GM10847 (cell line): ENCODE measurements around the gene CA10.

ENCODE experiments used
- POLR2A ChIP-seq: IDR thresholded peaks from 2 replicates; pipeline ENCODE4 v1.6.1; 2011; ENCODE audit not compliant: insufficient read length; ENCODE audit errors: extremely low read depth

CA10 gene

DNA sequence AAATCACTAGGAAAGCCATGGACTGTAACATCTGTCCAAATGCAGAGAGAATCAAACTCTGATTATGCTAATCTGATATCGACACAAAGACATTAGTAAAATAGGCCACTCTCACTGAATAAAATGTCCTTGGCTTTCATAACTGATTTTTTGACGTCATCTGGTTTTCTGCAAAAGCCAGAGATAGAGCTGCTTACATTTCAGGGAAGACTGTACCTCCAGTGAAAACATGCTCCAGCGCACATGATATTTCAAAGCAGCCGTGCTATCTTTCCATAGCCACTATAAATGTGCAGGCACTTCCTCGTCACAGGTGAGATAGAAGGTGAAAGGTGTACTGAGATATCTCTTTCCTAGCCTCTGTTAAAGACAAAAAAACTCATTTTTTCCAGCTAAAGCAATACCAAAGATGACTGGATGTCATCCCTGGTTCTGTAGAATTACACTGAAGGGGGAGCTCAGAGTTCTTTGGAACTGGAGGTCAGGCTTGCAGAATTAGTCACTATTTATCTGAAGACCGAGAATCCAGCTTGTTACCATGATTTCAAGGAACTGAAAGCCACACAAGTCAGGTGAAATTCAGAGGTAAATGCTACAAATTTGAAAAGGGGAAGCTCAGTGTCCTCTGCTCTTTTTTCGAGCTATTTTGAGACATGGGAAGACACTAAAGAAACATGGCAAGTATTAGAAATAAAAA is 249.5 kb downstream of the CA10 start:
- no peak for TF ChIP-seq POLR2A

DNA sequence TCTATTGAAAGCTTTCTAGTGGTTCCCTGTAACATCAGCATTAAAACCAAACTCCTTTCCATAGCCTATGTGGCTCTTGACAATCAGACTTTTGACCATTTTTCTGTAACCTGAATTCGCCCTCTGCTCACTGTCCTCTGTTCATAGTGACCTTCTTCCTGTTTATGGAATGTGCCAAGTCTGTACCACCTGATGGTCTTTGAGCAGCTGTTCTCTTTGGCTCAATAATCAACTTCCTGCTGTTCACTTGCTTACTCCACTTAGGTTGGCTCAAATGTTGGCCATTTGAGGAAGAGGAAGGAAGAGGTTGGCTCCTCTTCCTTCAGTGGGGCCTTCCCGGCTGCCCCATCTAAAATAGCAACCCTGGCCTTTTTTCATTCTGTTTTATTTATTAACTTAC is 251.5 kb downstream of the CA10 start:
- TF ChIP-seq POLR2A = no peak

DNA sequence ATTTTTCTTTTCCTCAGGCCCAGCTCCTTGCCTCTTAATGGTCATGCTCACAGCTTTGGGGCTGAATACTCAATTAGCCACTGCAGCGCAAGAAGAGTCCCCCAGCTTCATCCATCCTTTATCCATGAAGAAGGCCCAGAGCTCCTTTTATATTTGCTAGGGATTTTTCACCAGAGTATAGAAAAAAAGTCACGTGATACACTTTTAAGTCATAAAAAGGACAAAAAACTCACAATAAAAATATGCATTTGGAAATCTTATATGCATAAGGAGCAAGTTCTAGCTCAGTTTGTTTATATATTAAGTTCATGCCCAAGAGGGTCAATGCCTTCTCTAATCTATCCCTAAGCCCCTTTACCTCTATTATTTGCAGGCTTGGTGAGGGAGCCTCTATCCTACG is 254.1 kb downstream of the CA10 start:
- no peak for TF ChIP-seq POLR2A

DNA sequence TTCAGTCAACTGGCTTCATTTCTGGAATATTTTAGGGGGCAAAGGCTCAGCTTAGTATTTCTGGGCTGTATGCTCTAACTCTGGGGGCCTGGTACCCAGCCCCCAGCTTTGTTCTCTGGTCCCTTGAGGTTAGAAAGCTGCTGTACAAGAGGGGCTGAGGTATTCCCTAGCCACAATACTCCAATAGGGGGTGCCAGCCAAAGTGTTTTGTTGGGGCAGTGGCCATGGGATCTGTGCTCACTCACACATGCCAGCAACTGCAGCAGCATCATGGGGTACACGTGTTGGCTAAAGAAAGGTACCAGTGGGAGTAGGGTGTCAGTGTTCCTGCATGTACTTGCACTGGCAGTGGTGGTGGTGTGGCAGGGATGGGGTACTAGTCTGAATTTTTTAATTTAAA is 257.3 kb downstream of the CA10 start:
- no peak for TF ChIP-seq POLR2A

DNA sequence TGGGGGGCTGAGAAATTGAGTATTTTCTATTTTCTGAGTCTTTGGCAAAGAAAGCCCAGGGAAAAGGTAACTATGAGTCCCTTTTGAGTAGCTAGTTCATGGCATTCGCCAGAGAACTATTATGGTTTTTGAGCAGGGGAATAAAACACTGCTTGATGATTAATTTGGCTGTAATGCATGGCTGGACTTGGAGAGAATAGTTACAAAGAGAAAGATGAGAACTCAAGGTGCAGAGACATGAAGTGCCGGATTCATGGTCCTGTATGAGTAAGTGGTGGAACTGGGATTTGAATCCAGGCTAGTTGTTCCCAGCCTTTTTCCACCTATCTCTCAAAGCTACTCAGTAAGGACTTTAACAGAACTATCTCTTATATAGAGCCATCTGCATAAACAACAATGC is 266.6 kb downstream of the CA10 start:
- no peak for TF ChIP-seq POLR2A

DNA sequence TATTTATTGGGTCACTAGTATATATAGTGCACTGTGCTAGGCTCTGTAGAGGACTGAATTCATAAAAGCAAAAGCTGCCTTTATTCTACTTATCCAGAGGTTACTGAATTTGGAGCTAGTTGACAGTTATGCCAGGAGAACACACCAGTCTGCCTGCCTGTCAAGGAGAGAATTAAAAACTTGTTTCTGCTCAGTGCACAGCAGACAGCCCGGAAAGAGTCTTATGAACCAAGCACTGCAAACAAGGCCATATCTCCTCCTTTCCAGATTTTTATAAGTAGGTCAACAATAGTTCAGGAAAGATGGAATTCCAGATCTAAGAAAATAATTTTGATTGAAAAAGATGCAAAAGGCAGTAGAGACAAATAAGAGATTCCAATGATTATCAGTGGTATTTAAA is 267.8 kb downstream of the CA10 start:
- no peak for TF ChIP-seq POLR2A

DNA sequence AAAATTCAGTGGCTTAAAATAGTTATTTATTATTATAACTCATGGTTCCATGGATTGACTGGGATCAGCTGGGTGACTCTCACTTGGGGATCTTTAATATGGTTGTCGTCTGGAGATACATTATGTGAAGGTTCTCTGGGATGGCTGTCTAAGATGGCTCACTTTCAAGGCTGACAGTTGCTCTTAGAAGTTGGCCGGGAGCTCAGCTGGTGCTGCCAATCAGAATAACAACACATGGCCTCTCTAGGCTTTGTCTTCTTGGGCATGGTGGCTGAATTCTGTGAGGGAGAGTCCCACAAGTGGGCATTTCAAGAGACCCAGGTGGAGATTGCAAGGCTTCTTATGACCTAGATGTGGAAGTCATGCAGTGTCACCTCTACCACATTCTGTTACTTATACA is 269.7 kb downstream of the CA10 start:
- no peak for TF ChIP-seq POLR2A

DNA sequence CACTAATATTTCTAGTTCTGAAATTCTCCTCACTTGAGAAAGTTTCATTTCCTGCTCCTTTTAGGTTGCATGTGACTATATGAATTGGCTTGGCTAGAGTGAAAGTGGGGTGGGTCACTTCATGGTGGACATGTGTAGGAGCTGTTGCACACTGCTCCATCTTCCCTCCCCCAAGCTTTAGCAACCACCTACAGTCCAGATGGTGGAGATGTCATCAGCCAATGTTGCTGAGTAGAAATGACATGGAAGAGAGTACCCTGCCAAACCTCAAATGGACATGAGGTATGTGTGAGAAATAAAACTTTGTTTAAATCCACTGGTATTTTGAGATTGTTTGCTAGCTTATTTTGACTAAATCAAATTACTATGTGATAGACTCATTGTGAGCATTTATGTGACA is 281.5 kb downstream of the CA10 start:
- no peak for TF ChIP-seq POLR2A

DNA sequence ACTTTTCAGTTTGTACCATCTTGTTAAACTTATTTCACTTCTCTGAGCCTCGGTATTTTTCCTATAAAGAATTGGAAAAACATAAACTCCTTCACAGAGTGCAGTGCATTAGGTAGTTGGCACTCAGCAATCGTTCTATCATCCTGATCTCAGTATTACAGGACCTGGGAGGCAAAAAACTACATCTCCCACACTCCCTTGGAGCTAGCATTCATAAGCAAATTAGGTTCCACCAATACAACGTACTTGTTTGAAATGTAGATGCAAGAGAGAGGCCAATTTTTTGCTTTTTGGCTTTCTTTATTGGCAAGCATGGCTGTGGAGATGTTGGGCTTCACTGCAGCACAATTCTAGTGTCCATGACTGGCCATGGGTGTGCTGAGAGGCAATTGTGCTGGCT is 285.2 kb downstream of the CA10 start:
- TF ChIP-seq POLR2A = no peak

DNA sequence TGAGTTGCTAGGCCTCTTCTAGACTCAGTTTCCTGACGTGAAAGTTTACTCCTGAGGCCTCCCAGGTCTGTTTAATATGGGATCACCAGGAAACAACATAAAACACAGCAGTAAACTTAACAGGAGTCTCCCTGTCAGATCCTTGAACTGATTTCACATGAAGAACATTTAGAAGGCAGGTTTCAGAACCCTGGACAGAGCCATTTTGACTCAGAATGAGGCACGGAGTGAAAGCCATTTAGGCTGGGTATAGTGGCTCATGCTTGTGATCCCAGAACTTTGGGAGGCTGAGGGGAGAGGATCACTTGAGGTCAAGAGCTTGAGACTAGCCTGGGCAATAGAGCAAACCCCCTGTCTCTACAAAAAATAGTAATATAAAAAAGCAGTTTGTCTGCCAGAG is 289.1 kb downstream of the CA10 start:
- TF ChIP-seq POLR2A = no peak

DNA sequence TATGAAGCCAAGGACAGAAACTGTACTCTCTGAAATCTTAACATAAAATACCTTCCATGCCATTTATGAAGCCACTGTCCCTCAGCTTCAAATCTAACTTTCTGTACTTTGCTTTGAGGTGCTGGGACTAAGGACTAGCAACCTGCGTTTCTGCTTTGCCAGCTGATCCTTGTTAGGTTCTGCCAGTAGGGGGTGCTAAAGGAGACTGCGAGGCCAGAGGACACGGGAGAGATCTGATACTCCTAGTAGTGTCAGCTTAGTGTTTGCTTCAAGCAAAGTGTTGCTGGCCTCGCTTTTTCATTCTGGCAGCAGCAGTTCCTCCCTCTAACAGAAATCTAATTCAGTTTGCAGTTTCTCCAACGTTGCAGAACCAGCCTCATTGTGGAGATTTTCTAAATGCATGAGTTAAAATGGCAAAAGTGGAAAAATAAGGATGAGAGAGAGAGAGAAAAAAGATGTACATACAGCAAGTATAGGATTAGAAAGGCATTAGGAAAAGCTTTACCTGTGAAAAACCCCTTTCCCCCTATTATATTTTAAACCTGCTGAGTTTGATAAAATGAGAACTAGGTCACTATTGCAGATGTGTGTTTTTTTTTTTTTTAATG is 297.5 kb downstream of the CA10 start:
- TF ChIP-seq POLR2A = no peak

DNA sequence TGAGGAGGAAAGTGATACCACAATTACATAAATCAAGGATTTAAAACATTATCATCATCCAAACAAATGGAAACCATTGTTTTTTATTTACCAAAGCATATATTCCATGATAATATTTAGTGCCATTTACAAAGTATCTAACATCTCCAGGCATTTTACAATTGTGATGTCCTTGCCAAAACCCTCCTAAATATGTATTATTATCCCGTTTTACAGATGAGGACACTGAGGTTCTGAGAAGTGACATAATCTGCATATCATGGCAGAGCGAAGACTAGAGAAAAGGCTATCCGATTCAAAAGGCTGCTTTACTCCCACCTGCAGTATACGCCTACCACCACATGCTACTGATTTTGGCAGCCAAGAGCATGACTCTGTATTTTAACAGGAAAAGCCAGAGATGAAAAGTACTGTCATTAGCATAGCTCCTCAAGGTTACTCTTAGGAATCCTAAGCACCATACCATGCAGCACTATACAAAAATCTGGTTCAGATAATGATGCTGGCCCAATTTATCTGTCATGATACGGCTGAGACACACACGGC is 301.4 kb downstream of the CA10 start:
- no peak for TF ChIP-seq POLR2A

DNA sequence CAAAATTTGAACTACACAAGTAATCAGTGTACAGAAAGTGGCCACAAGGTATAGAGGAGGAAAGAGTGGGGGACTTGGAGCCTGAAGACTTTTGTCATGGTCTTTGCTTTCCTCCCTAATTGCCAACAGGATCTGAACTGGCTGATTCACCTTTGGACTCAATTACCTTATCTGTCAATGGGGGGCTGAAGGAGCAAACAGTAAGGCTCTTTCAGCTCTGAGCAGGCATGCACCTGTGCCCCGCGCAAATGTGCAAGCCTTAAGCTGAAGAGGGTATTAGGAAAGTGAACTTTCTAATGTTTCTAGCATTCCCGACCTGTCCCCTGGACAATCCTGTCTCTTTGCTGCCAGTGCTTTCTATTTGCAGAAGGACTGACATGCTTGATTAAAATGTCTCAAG is 302.7 kb downstream of the CA10 start:
- TF ChIP-seq POLR2A = no peak

DNA sequence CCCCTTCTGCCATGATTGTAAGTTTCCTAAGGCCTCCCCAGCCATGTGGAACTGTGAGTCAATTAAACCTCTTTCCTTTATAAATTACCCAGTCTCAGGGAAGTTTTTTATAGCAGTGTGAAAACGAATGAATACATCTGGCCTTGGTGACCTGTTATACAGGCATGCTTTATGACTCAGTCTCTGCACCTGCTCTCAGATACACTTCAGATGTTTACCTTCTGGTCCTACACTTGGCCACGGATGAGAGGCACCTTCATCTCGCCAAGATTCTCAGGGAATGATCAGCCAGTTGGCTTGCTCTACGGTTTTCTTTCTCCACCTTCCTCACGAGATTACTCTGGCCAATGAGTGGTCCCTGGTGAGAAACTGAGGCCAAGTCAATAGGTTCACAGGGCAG is 304.7 kb downstream of the CA10 start:
- no peak for TF ChIP-seq POLR2A

DNA sequence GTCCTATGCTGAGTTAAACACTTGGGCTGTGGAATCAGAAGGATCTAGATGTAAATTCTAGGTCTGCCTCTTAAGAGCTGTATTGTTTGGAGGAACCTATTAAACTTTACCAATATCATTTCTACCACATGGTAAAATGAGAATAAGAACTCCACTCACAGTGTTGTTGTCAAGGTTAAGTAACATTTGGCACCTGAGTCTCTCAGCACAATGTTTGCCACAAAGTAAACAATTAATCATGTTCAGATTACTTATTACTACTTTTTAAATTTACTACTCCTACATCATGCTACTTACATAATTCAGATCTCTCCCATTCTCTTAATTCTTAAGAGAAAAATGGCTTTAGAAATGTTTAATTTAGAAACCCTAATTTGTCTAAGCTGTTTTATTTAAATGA is 305.9 kb downstream of the CA10 start:
- no peak for TF ChIP-seq POLR2A

DNA sequence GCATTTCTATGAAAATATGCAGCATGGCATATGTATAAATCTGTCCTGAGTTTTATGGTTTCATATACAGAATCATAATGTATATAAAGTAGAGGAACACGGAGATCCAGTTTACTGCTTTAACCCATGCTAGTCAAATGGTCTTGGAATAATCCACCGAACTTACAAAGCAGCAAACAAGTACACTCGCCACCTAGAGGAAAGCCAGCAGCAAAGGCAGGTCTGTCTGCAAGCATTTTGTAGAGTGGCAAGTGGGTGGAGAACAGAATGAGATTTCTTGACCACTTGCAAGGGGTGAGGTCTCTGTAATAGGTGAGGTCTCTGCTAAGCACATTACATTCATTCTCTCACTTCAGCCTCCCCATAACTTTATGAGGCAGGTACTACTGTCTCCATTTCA is 308.3 kb downstream of the CA10 start:
- TF ChIP-seq POLR2A = no peak

DNA sequence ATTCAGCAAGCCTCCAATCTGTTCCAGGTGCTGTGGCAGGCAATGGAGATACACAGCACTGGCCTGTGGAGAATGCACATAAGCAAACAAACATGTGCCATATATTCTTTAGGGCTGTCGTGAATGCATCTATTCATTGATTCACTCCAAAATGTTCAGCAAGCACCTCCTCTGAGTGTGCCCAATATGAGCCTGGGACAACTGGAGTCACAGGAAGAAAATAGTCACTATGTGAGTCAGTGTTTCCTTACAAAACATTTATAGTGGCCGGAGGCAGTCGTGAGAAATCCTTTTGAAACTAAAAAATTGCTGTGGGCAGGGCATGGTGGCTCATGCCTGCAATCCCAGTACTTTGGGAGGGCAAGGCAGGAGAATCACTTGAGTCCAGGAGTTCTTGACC is 310.1 kb downstream of the CA10 start:
- TF ChIP-seq POLR2A = no peak
